OCI-LY7 (cell line): Measurements from ENCODE around the gene STUM. TPM values are rescaled to one million over a fixed set of nuclear protein-coding genes. Genes with fewer than 3 reads are reported as not detected.

Experiments
- BruUV-seq: library from RNA; stranded (reverse); fragments of 400-500 nt; replicated peaks from 2 replicates; lab custom pipeline; 2021; lab: Mats Ljungman, UMichigan
- CTCF ChIA-PET: fragments of 300-600 bp; sonication (Branson Sonifier 250); formaldehyde crosslinking; loops from one replicate; lab custom pipeline; 2022; ENCODE audit warnings: antibody characterized with exemption; ENCODE audit not compliant: unreplicated experiment; lab: Charles Lee
- POLR2A ChIA-PET: fragments of 300-600 bp; sonication (Branson Sonifier 250); formaldehyde crosslinking; loops from one replicate; lab custom pipeline; 2022; ENCODE audit warnings: antibody characterized with exemption; lab: Charles Lee
- DNase-seq: peaks from one replicate; pipeline ENCODE4 v3.0.0-alpha.2; 2015; ENCODE audit warnings: low spot score
- H2AFZ ChIP-seq: fragments of 200-600 bp; sonication (generic), shearing (Covaris generic); 2 replicates; pipeline ENCODE4 v1.6.1; 2014; ENCODE audit warnings: mild to moderate bottlenecking, antibody characterized with exemption, low read length, moderate library complexity
- H3K27ac ChIP-seq: fragments of 200-600 bp; sonication (generic); 2 replicates; pipeline ENCODE4 v1.5.1; 2014; ENCODE audit warnings: mixed run types, low read depth, mild to moderate bottlenecking, moderate library complexity, low read length, inconsistent platforms; ENCODE audit not compliant: poor library complexity, severe bottlenecking
- H3K36me3 ChIP-seq: fragments of 200-600 bp; sonication (generic); 2 replicates; pipeline ENCODE4 v1.6.1; 2014; ENCODE audit warnings: mild to moderate bottlenecking, antibody characterized with exemption, low read length, moderate library complexity, mixed read lengths; ENCODE audit not compliant: insufficient read depth
- H3K4me1 ChIP-seq: fragments of 200-600 bp; sonication (generic); 2 replicates; pipeline ENCODE4 v1.5.1; 2014; ENCODE audit warnings: mild to moderate bottlenecking, low read length; ENCODE audit not compliant: insufficient read depth, poor library complexity, severe bottlenecking
- H3K4me2 ChIP-seq: fragments of 200-600 bp; sonication (generic); 2 replicates; pipeline ENCODE4 v1.6.1; 2014; ENCODE audit warnings: mild to moderate bottlenecking, low read length
- H3K4me3 ChIP-seq: fragments of 200-600 bp; sonication (generic); 2 replicates; pipeline ENCODE4 v1.5.1; 2014; ENCODE audit warnings: mild to moderate bottlenecking, low read depth, low read length; ENCODE audit not compliant: poor library complexity, severe bottlenecking
- H3K79me2 ChIP-seq: fragments of 200-600 bp; sonication (generic); 2 replicates; pipeline ENCODE4 v1.6.1; 2016; ENCODE audit warnings: low read depth, mild to moderate bottlenecking, low read length, moderate library complexity, mixed read lengths; ENCODE audit not compliant: insufficient read depth
- H3K9me2 ChIP-seq: fragments of 200-600 bp; sonication (generic); 2 replicates; pipeline ENCODE4 v1.6.1; 2016; ENCODE audit warnings: mild to moderate bottlenecking, low read length, mixed read lengths; ENCODE audit not compliant: insufficient read depth
- H3K9me3 ChIP-seq: fragments of 200-600 bp; sonication (generic); 2 replicates; pipeline ENCODE4 v1.6.1; 2014; ENCODE audit warnings: mild to moderate bottlenecking, mixed run types, low read length, mixed read lengths
- H4K20me1 ChIP-seq: fragments of 200-600 bp; sonication (generic); 2 replicates; pipeline ENCODE4 v1.6.1; 2014; ENCODE audit warnings: mild to moderate bottlenecking, antibody characterized with exemption, low read length, moderate library complexity, mixed read lengths; ENCODE audit not compliant: insufficient read depth
- CTCF ChIP-seq: fragments of 200-600 bp; sonication (generic); conservative IDR thresholded peaks from 2 replicates; pipeline ENCODE4 v1.5.1; 2014; ENCODE audit warnings: mild to moderate bottlenecking, antibody characterized with exemption, low read length, moderate library complexity, mixed read lengths
- EZH2phosphoT487 ChIP-seq: fragments of 200-600 bp; sonication (generic); IDR thresholded peaks from 2 replicates; pipeline ENCODE4 v1.6.1; 2018; ENCODE audit warnings: low read depth, borderline replicate concordance, mild to moderate bottlenecking, mixed run types, antibody characterized with exemption, low read length, moderate library complexity, mixed read lengths
- intact Hi-C: fragments of 100-400 bp; cut with micrococcal nuclease; formaldehyde crosslinking; loops from one replicate; pipeline ENCODE4 v1.10.0; 2022; ENCODE audit not compliant: unreplicated experiment
- total RNA-seq, 2 experiments: library from RNA; depleted of rRNA in 1 of 2; stranded (reverse); fragments of >200 nt in 1 of 2; shearing (Covaris generic) in 1 of 2; gene quantifications; 2 replicates each; pipeline ENCODE4 v1.2.3, GENCODE V29; 2014 to 2022

The STUM gene
- total RNA-seq, 2 experiments from 2014 or later: not detected

- no peak overlapping the region for H3K27ac ChIP-seq
- no peak overlapping the region for H3K4me3 ChIP-seq
- no TSS peak for BruUV-seq
- peak; percentile 81 for DNase-seq
- peak overlapping the region; percentile 57; the same call in 1 of the 2 replicates for H3K4me2 ChIP-seq
- H3K9me2 ChIP-seq: no peaks in the 10 kb centered on the region
- H3K36me3 ChIP-seq: peaks cover 54% of the 10 kb centered on the region
- ChIA-PET POLR2A (interaction anchor here (1.5 kb wide), 1 partner anchor 53 kb away, joined by 3 read pairs; no protein-coding TSS in a partner anchor), CTCF (interaction anchor here (1.0 to 1.6 kb wide), 3 partner anchors 10 to 193 kb away, joined by 3 to 7 read pairs (median 4); no protein-coding TSS in a partner anchor)
- H3K9me3 ChIP-seq: no peaks in the 10 kb centered on the region
- no peaks in the 10 kb centered on the region for H4K20me1 ChIP-seq
- intact Hi-C loops: loop anchor here (1.0 to 10.0 kb wide), 5 partner anchors 53 to 601 kb away; partner anchors contain the start of gene COQ8A
- peaks cover 58% of the 10 kb centered on the region for H3K4me1 ChIP-seq
- no peak overlapping the region for H2AFZ ChIP-seq
- TF ChIP-seq CTCF (peak; percentile 98), EZH2phosphoT487 (no peak)
- no peaks in the 10 kb centered on the region for H3K79me2 ChIP-seq
These were observed 85.6 kb downstream of the STUM start for GRCh38 chr1:226634166-226634588.

GRCh38 chr1:226634611-226635246, 86.2 kb downstream of the STUM start:
- ChIA-PET POLR2A (interaction anchor here (1.5 to 1.7 kb wide), 2 partner anchors 26 to 52 kb away, joined by 3 to 4 read pairs; no protein-coding TSS in a partner anchor), CTCF (interaction anchor here (0.8 kb wide), 1 partner anchor 191 kb away, joined by 3 read pairs; no protein-coding TSS in a partner anchor)
- intact Hi-C loops: loop anchor here (1.0 to 10.0 kb wide), 5 partner anchors 53 to 600 kb away; partner anchors contain the start of gene COQ8A
- H3K36me3 ChIP-seq: peaks cover 60% of the 10 kb centered on the region
- BruUV-seq: no TSS peak
- H3K9me3 ChIP-seq: no peaks in the 10 kb centered on the region
- H4K20me1 ChIP-seq: no peaks in the 10 kb centered on the region
- DNase-seq: no peak
- H3K9me2 ChIP-seq: no peaks in the 10 kb centered on the region
- H3K27ac ChIP-seq: no peak overlapping the region
- TF ChIP-seq EZH2phosphoT487 (no peak), CTCF (no peak)
- H3K4me3 ChIP-seq: no peak overlapping the region
- no peak overlapping the region for H2AFZ ChIP-seq
- H3K79me2 ChIP-seq: no peaks in the 10 kb centered on the region
- peaks cover 58% of the 10 kb centered on the region for H3K4me1 ChIP-seq
- no peak overlapping the region for H3K4me2 ChIP-seq
